ENCODE data around the gene METRN.

The METRN gene

GRCh38 chr16:683396-684070, 31.4 kb upstream of the METRN start:
- peak overlapping the region; percentile 98 for H3K27ac ChIP-seq

GRCh38 chr16:684071-684794, 30.7 kb upstream of the METRN start, which contains the start of gene JMJD8:
TSS of gene JMJD8 (minus strand) at chr16:684334. CDS start at chr16:684319, 15 bp downstream.
- H3K27ac ChIP-seq = peak within 1 kb of the TSS; percentile 98
- no peak for TF ChIP-seq CTCF (IDR thresholded peaks at IDR 0.05)

More at GRCh38 chr16:683396-684070, 31.4 kb upstream of the METRN start:
- no peak for TF ChIP-seq CTCF (IDR thresholded peaks at IDR 0.05)
- no peak for TF ChIP-seq ZFX (IDR thresholded peaks at IDR 0.05; ENCODE audit: borderline replicate concordance)

GRCh38 chr16:684961-685696, 29.8 kb upstream of the METRN start:
- TF ChIP-seq CTCF (IDR thresholded peaks at IDR 0.05) = no peak
- TF ChIP-seq ZFX (IDR thresholded peaks at IDR 0.05; ENCODE audit: borderline replicate concordance) = no peak
- H3K27ac ChIP-seq = peak overlapping the region; percentile 98

- H3K27ac ChIP-seq = peak overlapping the region; percentile 98
- TF ChIP-seq CTCF (IDR thresholded peaks at IDR 0.05) = peak; percentile 90
- no peak for TF ChIP-seq ZFX (IDR thresholded peaks at IDR 0.05; ENCODE audit: borderline replicate concordance)
These were observed 29.0 kb upstream of the METRN start for GRCh38 chr16:685967-686366.

GRCh38 chr16:686459-687260, 28.3 kb upstream of the METRN start:
- no peak for TF ChIP-seq CTCF (IDR thresholded peaks at IDR 0.05)
- TF ChIP-seq ZFX (IDR thresholded peaks at IDR 0.05; ENCODE audit: borderline replicate concordance) = no peak
- peak overlapping the region; percentile 98 for H3K27ac ChIP-seq

GRCh38 chr16:687499-687898, 27.4 kb upstream of the METRN start:
- TF ChIP-seq ZFX (IDR thresholded peaks at IDR 0.05; ENCODE audit: borderline replicate concordance) = no peak
- TF ChIP-seq CTCF (IDR thresholded peaks at IDR 0.05) = no peak
- peak overlapping the region; percentile 98; the same call in 1 of the 2 replicates for H3K27ac ChIP-seq

Data from 22Rv1 (cell line).